Measurements from ENCODE around the gene DHRS4L2.
"Not testable (repeated sequence)": the region's sequence is repeated elsewhere in the genome, so short reads cannot be mapped to it uniquely, and the experiment has no call there.

The DHRS4L2 gene

GRCh38 chr14:23988607-23989363 lies at the start of gene DHRS4L2:
Gene DHRS4L2 (plus strand): TSS chr14:23988929. CDS start chr14:23988948, 19 bp downstream.
- DNase-seq (ENCODE audit: low read depth in 2 of 2): peak; percentile 59 to 78

- no peak for DNase-seq (ENCODE audit: low read depth in 2 of 2)
Measured at GRCh38 chr14:23939607-23940326, 49.0 kb upstream of the DHRS4L2 start.

GRCh38 chr14:23941230-23941629 lies 47.5 kb upstream of the DHRS4L2 start:
- DNase-seq (ENCODE audit: low read depth in 2 of 2): no peak

GRCh38 chr14:23941669-23942068 lies 47.1 kb upstream of the DHRS4L2 start:
- DNase-seq (ENCODE audit: low read depth in 2 of 2): no peak

GRCh38 chr14:23942587-23942986 lies 46.1 kb upstream of the DHRS4L2 start:
- DNase-seq (ENCODE audit: low read depth in 2 of 2): no peak

GRCh38 chr14:23949069-23949468 lies 39.7 kb upstream of the DHRS4L2 start:
- DNase-seq (ENCODE audit: low read depth in 2 of 2): not testable (repeated sequence)

GRCh38 chr14:23950411-23951135 lies 38.2 kb upstream of the DHRS4L2 start:
- no peak for DNase-seq (ENCODE audit: low read depth in 2 of 2)

GRCh38 chr14:23951136-23951466 lies 37.6 kb upstream of the DHRS4L2 start:
- DNase-seq (ENCODE audit: low read depth in 2 of 2): not testable (repeated sequence)

- no peak for DNase-seq (ENCODE audit: low read depth in 2 of 2)
Measured at GRCh38 chr14:23951590-23952201, 37.0 kb upstream of the DHRS4L2 start.

- DNase-seq (ENCODE audit: low read depth in 2 of 2): not testable (repeated sequence)
Measured at GRCh38 chr14:23953116-23953463, 35.6 kb upstream of the DHRS4L2 start.

- peak; percentile 65 to 71 for DNase-seq (ENCODE audit: low read depth in 2 of 2)
Measured at GRCh38 chr14:23953464-23954278, 35.1 kb upstream of the DHRS4L2 start, which contains the start of gene DHRS4. Gene DHRS4 (plus strand): TSS chr14:23953770. CDS start chr14:23953789, 19 bp downstream.

- DNase-seq (ENCODE audit: low read depth in 2 of 2): not testable (repeated sequence)
Measured at GRCh38 chr14:23954279-23954614, 34.5 kb upstream of the DHRS4L2 start.

GRCh38 chr14:23954965-23955364 lies 33.8 kb upstream of the DHRS4L2 start:
- not testable (repeated sequence) for DNase-seq (ENCODE audit: low read depth in 2 of 2)

- not testable (repeated sequence) for DNase-seq (ENCODE audit: low read depth in 2 of 2)
Measured at GRCh38 chr14:23955811-23956210, 32.9 kb upstream of the DHRS4L2 start.

GRCh38 chr14:23957913-23958569 lies 30.7 kb upstream of the DHRS4L2 start:
- not testable (repeated sequence) for DNase-seq (ENCODE audit: low read depth in 2 of 2)

GRCh38 chr14:23960899-23961298 lies 27.8 kb upstream of the DHRS4L2 start:
- DNase-seq (ENCODE audit: low read depth in 2 of 2): not testable (repeated sequence)

- DNase-seq (ENCODE audit: low read depth in 2 of 2): not testable (repeated sequence)
Measured at GRCh38 chr14:23961704-23962103, 27.0 kb upstream of the DHRS4L2 start.

- DNase-seq (ENCODE audit: low read depth in 2 of 2): not testable (repeated sequence)
Measured at GRCh38 chr14:23969130-23969480, 19.6 kb upstream of the DHRS4L2 start.

- DNase-seq (ENCODE audit: low read depth in 2 of 2): peak; percentile 31 to 67
Measured at GRCh38 chr14:23969481-23970282, 19.0 kb upstream of the DHRS4L2 start.

- not testable (repeated sequence) for DNase-seq (ENCODE audit: low read depth in 2 of 2)
Measured at GRCh38 chr14:23970283-23970659, 18.5 kb upstream of the DHRS4L2 start.
